ENCODE data around the gene SIVA1. TPM values are rescaled to one million over a fixed set of nuclear protein-coding genes. Genes with fewer than 3 reads are reported as not detected.

The SIVA1 gene
- total RNA-seq, 3 donors from 2014 or later (not counting 1 experiment from before 2014, with no cell fraction given): 59.7 to 74.8 (median 59.8) TPM

DNA sequence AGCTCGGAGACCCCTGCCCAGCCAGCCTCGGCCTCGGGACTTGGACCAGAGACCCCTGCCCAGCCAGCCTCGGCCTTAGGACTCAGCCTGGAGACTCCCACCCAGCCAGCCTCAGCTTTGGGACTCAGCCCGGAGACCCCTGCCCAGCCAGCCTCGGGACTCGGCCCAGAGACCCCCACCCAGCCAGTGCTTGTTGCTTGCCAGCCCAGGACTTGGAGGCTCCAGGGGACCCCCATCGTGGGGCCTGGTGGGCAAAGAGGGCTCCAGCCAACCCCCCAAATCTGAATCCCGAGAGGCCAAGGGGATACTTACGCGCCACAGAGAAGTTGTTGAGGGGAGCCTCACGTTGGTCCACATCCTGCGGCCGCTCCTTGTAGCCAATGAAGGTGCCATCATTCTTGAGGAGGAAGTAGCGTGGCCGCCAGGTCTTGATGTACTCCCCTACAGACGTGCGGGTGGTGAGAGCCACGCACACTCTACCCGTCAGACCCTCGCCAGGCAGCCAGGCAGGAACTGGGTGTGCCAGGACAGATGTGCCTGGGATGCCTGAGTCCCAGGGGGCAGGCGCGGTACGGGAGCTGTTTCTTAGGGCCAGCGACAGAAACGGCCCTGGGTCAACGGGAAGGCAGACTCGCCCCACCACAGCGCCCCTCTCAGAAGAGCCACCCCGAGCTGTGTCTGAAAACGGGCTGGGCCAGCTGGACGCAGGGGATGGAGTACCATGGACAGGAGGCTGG, 27.0 kb downstream of the SIVA1 start:
- Histone ChIP-seq H3K36me3 (ENCODE audit: control insufficient read depth, insufficient read depth, low read length) (peaks cover 17% of the 10 kb centered on the region), H3K4me1 (ENCODE audit: control insufficient read depth, insufficient read depth, low read length) (no peaks in the 10 kb centered on the region), H3K27me3 (ENCODE audit: control insufficient read depth, insufficient read depth, low read length) (no peaks in the 10 kb centered on the region), H3K27ac (ENCODE audit: low read length) (no peak overlapping the region), H3K9me3 (ENCODE audit: control insufficient read depth, insufficient read depth, low read length) (no peaks in the 10 kb centered on the region), H3K4me3 (ENCODE audit: low read length) (no peak overlapping the region)
- Mint-ChIP-seq H3K36me3 (no peaks in the 10 kb centered on the region), H3K9me3 (no peaks in the 10 kb centered on the region), H3K4me3 (no peak overlapping the region), H3K27ac (no peak overlapping the region), H3K27me3 (ENCODE audit: low read depth in 2 of 2) (no peaks in the 10 kb centered on the region), H3K4me1 (peaks cover 0 to 10% of the 10 kb centered on the region in 2 donors)
- intact Hi-C loops (cut with micrococcal nuclease): no loop called here
- TF ChIP-seq, protein P1, sequence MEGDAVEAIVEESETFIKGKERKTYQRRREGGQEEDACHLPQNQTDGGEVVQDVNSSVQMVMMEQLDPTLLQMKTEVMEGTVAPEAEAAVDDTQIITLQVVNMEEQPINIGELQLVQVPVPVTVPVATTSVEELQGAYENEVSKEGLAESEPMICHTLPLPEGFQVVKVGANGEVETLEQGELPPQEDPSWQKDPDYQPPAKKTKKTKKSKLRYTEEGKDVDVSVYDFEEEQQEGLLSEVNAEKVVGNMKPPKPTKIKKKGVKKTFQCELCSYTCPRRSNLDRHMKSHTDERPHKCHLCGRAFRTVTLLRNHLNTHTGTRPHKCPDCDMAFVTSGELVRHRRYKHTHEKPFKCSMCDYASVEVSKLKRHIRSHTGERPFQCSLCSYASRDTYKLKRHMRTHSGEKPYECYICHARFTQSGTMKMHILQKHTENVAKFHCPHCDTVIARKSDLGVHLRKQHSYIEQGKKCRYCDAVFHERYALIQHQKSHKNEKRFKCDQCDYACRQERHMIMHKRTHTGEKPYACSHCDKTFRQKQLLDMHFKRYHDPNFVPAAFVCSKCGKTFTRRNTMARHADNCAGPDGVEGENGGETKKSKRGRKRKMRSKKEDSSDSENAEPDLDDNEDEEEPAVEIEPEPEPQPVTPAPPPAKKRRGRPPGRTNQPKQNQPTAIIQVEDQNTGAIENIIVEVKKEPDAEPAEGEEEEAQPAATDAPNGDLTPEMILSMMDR (IDR thresholded peaks at IDR 0.05): no peak
- DNase-seq (no peak), ATAC-seq (no peak)
- 92% methylated on average over 32 of the region's 32 CpGs for WGBS (ENCODE audit: insufficient coverage)

DNA sequence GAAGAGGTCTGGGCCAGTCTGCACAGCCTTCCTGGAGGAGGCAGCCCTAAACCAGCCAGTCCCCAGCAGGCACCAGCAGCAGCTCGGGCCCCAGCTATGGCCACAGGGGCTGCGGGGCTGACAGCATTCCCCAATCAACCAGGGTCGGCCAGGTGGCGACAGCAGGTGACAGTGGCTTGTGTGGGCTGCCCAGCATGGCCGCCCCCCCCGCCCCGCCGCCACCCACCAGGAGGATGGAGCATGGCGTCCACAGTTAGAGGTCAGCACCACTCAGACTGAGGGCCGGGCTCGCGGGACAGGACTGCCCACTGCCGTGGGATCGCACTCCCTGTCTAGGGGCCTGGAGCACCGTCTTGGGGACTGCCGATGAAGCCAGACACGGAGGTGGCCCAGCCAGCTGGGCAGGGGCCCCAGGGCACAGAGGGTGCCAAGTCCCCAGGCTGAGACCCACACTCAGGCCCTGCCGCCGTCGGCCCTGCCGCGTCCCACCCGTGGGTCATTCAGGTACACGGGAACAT, 27.6 kb downstream of the SIVA1 start:
- no peaks in the 10 kb centered on the region for H3K9me3 ChIP-seq (ENCODE audit: control insufficient read depth, insufficient read depth, low read length)
- H3K27ac ChIP-seq (ENCODE audit: low read length): no peak overlapping the region
- intact Hi-C loops (cut with micrococcal nuclease): no loop called here
- no peak overlapping the region for H3K27ac Mint-ChIP-seq
- H3K4me1 Mint-ChIP-seq: peaks cover 0 to 10% of the 10 kb centered on the region in 2 donors
- no peaks in the 10 kb centered on the region for H3K27me3 ChIP-seq (ENCODE audit: control insufficient read depth, insufficient read depth, low read length)
- no peak for ATAC-seq
- H3K36me3 ChIP-seq (ENCODE audit: control insufficient read depth, insufficient read depth, low read length): peaks cover 15% of the 10 kb centered on the region
- DNase-seq: no peak
- H3K36me3 Mint-ChIP-seq: no peaks in the 10 kb centered on the region
- no peak overlapping the region for H3K4me3 Mint-ChIP-seq
- TF ChIP-seq, protein P1 (IDR thresholded peaks at IDR 0.05): no peak
- no peaks in the 10 kb centered on the region for H3K27me3 Mint-ChIP-seq (ENCODE audit: low read depth in 2 of 2)
- no peak overlapping the region for H3K4me3 ChIP-seq (ENCODE audit: low read length)
- H3K9me3 Mint-ChIP-seq: no peaks in the 10 kb centered on the region
- WGBS (ENCODE audit: insufficient coverage): 96% methylated on average over 24 of the region's 24 CpGs
- peaks cover 4% of the 10 kb centered on the region for H3K4me1 ChIP-seq (ENCODE audit: control insufficient read depth, insufficient read depth, low read length)

DNA sequence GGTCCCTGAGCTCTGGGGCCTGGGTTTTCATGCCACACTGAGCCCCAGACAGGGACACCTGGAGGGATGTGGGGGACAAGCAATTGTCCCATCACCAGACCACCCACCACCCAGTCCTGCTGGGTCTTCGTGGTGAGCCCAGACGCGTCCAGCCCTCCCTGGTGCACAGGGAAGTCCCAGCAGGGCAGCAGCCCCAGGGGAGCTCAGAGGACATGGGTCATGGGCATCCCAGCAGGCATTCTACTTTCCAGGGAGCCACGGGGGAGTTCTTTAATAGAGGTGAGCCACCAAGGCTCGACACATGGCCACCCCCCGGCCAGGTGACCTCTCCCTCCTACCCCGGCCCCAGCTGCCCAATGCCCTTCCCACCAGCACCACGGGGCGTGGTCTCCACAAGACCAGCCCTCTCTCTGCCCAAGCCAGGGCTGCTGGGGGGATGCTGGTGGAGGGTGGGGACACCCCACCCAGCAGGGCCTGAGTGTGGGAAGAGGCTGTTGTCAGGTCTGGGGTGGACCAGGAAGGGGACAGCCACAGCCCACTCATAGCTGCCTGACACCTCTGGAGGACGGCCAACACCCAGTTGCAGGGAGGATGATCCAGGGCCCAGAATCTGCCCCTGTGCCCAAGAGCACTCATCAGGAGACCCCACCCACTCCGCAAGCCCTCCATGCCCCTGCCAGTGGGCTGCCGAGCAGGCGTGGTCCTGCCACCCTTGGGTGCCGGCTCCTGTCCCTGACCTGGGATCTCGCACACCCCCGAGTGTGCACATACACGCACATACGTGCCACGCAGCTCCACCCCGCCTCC, 28.5 kb downstream of the SIVA1 start:
- WGBS (ENCODE audit: insufficient coverage): 91% methylated on average over 18 of the region's 20 CpGs
- Mint-ChIP-seq H3K27ac (no peak overlapping the region), H3K36me3 (no peaks in the 10 kb centered on the region), H3K27me3 (ENCODE audit: low read depth in 2 of 2) (no peaks in the 10 kb centered on the region), H3K4me1 (peaks cover 0 to 19% of the 10 kb centered on the region in 2 donors), H3K4me3 (no peak overlapping the region), H3K9me3 (no peaks in the 10 kb centered on the region)
- no peak overlapping the region for H3K27ac ChIP-seq (ENCODE audit: low read length)
- H3K4me1 ChIP-seq (ENCODE audit: control insufficient read depth, insufficient read depth, low read length): peaks cover 13% of the 10 kb centered on the region
- ATAC-seq (no peak), DNase-seq (no peak)
- no peaks in the 10 kb centered on the region for H3K27me3 ChIP-seq (ENCODE audit: control insufficient read depth, insufficient read depth, low read length)
- TF ChIP-seq, protein P1 (IDR thresholded peaks at IDR 0.05): no peak
- no peak overlapping the region for H3K4me3 ChIP-seq (ENCODE audit: low read length)
- H3K36me3 ChIP-seq (ENCODE audit: control insufficient read depth, insufficient read depth, low read length): peaks cover 13% of the 10 kb centered on the region
- intact Hi-C loops (cut with micrococcal nuclease): no loop called here
- no peaks in the 10 kb centered on the region for H3K9me3 ChIP-seq (ENCODE audit: control insufficient read depth, insufficient read depth, low read length)
